GM21381 (cell line): ENCODE results near the gene PTK6.

Experiments used
- ATAC-seq: cut with Tn5 transposase; IDR thresholded peaks from one replicate; pipeline ENCODE4 v1.9.1; 2021; ENCODE audit warnings: mild to moderate bottlenecking, moderate library complexity; ENCODE audit not compliant: unreplicated experiment

Gene PTK6

GRCh38 chr20:63570281-63571086, 33.3 kb upstream of the PTK6 start:
- ATAC-seq, result no peak

GRCh38 chr20:63568986-63569949, 32.1 kb upstream of the PTK6 start:
- ATAC-seq, result no peak

- ATAC-seq, result no peak
Measured at GRCh38 chr20:63568170-63568981, 31.2 kb upstream of the PTK6 start.

GRCh38 chr20:63567386-63568169, 30.4 kb upstream of the PTK6 start:
- peak; percentile 64 for ATAC-seq

- ATAC-seq, result no peak
Measured at GRCh38 chr20:63567136-63567385, 29.9 kb upstream of the PTK6 start.

GRCh38 chr20:63566395-63567135, 29.4 kb upstream of the PTK6 start:
- no peak for ATAC-seq

GRCh38 chr20:63565699-63566335, 28.6 kb upstream of the PTK6 start:
- no peak for ATAC-seq

GRCh38 chr20:63565021-63565698, 28.0 kb upstream of the PTK6 start:
- no peak for ATAC-seq

GRCh38 chr20:63564036-63564810, 27.0 kb upstream of the PTK6 start:
- ATAC-seq, result no peak

GRCh38 chr20:63563225-63563935, 26.2 kb upstream of the PTK6 start:
- no peak for ATAC-seq

- no peak for ATAC-seq
Measured at GRCh38 chr20:63562461-63563224, 25.5 kb upstream of the PTK6 start.

- ATAC-seq, result no peak
Measured at GRCh38 chr20:63561624-63562396, 24.6 kb upstream of the PTK6 start.

- no peak for ATAC-seq
Measured at GRCh38 chr20:63560856-63561609, 23.9 kb upstream of the PTK6 start.

- no peak for ATAC-seq
Measured at GRCh38 chr20:63560333-63560805, 23.2 kb upstream of the PTK6 start.
